NCI-H526 (cell line): ENCODE measurements around the gene AIRE.

ENCODE experiments used
- DNase-seq, 2 experiments: peaks; one replicate each; lab custom pipeline; 2025; lab: John Stamatoyannopoulos, UW

Gene AIRE

GRCh38 chr21:44291936-44292811 lies 6.5 kb downstream of the AIRE start:
- DNase-seq, result peak in 1 of 2 experiments; percentile 25

- no peak for DNase-seq
Observed at GRCh38 chr21:44292812-44293195, 7.1 kb downstream of the AIRE start.

GRCh38 chr21:44293551-44294231 lies 8.0 kb downstream of the AIRE start:
- DNase-seq, result no peak

- DNase-seq, result no peak
Observed at GRCh38 chr21:44294391-44295162, 8.9 kb downstream of the AIRE start.

GRCh38 chr21:44295163-44295573 lies 9.5 kb downstream of the AIRE start:
- peak in 1 of 2 experiments; percentile 33 for DNase-seq

GRCh38 chr21:44295646-44296045 lies 10.0 kb downstream of the AIRE start:
- DNase-seq, result no peak

- DNase-seq, result no peak
Observed at GRCh38 chr21:44296103-44296519, 10.4 kb downstream of the AIRE start.

- DNase-seq, result no peak
Observed at GRCh38 chr21:44296916-44297315, 11.2 kb downstream of the AIRE start.

- DNase-seq, result peak; percentile 45 to 88
Observed at GRCh38 chr21:44297525-44298290, 12.0 kb downstream of the AIRE start.

GRCh38 chr21:44298301-44298700 lies 12.6 kb downstream of the AIRE start:
- no peak for DNase-seq

- no peak for DNase-seq
Observed at GRCh38 chr21:44299085-44299457, 13.4 kb downstream of the AIRE start.

- DNase-seq, result peak in 1 of 2 experiments; percentile 74
Observed at GRCh38 chr21:44299458-44300261, 14.0 kb downstream of the AIRE start, which contains the start of gene PFKL. PFKL (plus strand) TSS chr21:44300053; CDS start chr21:44300106, 53 bp downstream.

GRCh38 chr21:44300262-44300959 lies 14.7 kb downstream of the AIRE start:
- peak in 1 of 2 experiments; percentile 65 for DNase-seq

- DNase-seq, result no peak
Observed at GRCh38 chr21:44301141-44301540, 15.5 kb downstream of the AIRE start.

- no peak for DNase-seq
Observed at GRCh38 chr21:44301961-44302406, 16.3 kb downstream of the AIRE start.

GRCh38 chr21:44302573-44303401 lies 17.1 kb downstream of the AIRE start:
- DNase-seq, result peak in 1 of 2 experiments; percentile 43

GRCh38 chr21:44303490-44303981 lies 17.9 kb downstream of the AIRE start:
- peak in 1 of 2 experiments; percentile 13 for DNase-seq

- DNase-seq, result no peak
Observed at GRCh38 chr21:44304011-44304616, 18.4 kb downstream of the AIRE start.
